Lung (tissue), 16 donors: ENCODE measurements around the gene KLHL21. TPM values are rescaled to one million over a fixed set of nuclear protein-coding genes. Genes with fewer than 3 reads are reported as not detected.
A peak's percentile ranks its signal among the peaks of the same experiment; 100 is the strongest.

Experiments used
- ATAC-seq: fragments of 200-7000 bp; cut with Tn5 transposase; one replicate; pipeline ENCODE4 v1.9.1; 2020; ENCODE audit warnings: moderate number of reproducible peaks; ENCODE audit not compliant: insufficient read depth, low FRiP score
- DNase-seq, 3 donors: peaks; one replicate each; pipeline ENCODE4 v3.0.0-alpha.2; 2013 to 2017
- H3K27ac ChIP-seq, 2 donors: one replicate each; pipeline ENCODE4 v1.5.1; 2013; ENCODE audit warnings: mild to moderate bottlenecking in 2 of 2, moderate library complexity in 2 of 2, control low read depth in 1 of 2, inconsistent platforms in 1 of 2, low read depth in 1 of 2, low read length in 1 of 2
- H3K27me3 ChIP-seq, 3 donors: one replicate each; pipeline ENCODE4 v1.5.1; 2013; ENCODE audit warnings: low read length in 2 of 3; ENCODE audit not compliant: control insufficient read depth in 3 of 3, insufficient read depth in 3 of 3
- H3K36me3 ChIP-seq, 4 donors: one replicate each; pipeline ENCODE4 v1.5.1; 2013; ENCODE audit warnings: low read length in 4 of 4, mild to moderate bottlenecking in 1 of 4, moderate library complexity in 1 of 4; ENCODE audit not compliant: control insufficient read depth in 4 of 4, insufficient read depth in 4 of 4
- H3K4me1 ChIP-seq, 5 donors: one replicate each; pipeline ENCODE4 v1.5.1; 2013; ENCODE audit warnings: low read length in 5 of 5, mild to moderate bottlenecking in 2 of 5, moderate library complexity in 1 of 5; ENCODE audit not compliant: control insufficient read depth in 5 of 5, insufficient read depth in 5 of 5
- H3K4me3 ChIP-seq: one replicate; pipeline ENCODE4 v1.5.1; 2013; ENCODE audit warnings: mild to moderate bottlenecking, control low read depth, moderate library complexity
- H3K9ac ChIP-seq, 2 donors: one replicate each; pipeline ENCODE4 v1.5.1; 2013; ENCODE audit warnings: low read length in 2 of 2, control low read depth in 1 of 2; ENCODE audit not compliant: insufficient read depth in 1 of 2
- H3K9me3 ChIP-seq, 4 donors: one replicate each; pipeline ENCODE4 v1.5.1; 2013; ENCODE audit warnings: low read length in 3 of 4, mild to moderate bottlenecking in 1 of 4, moderate library complexity in 1 of 4; ENCODE audit not compliant: control insufficient read depth in 4 of 4, insufficient read depth in 3 of 4
- CTCF ChIP-seq: IDR thresholded peaks from 2 replicates; pipeline ENCODE4 v1.5.1; 2012; ENCODE audit warnings: mild to moderate bottlenecking; ENCODE audit errors: control extremely low read depth, extremely low read depth
- WGBS, 2 donors: extraction: QIAGEN DNeasy Blood & Tissue Kit; methylation state at CpG; one replicate each; pipeline ENCODE4 v1.1.7; 2013; 5-methylcytosine and 5-hydroxymethylcytosine counted together
- long read RNA-seq, 5 donors: transcript quantifications; one replicate each; lab custom pipeline, GENCODE V29; 2026
- polyA plus RNA-seq, 2 donors: library from polyadenylated mRNA; stranded (reverse); fragments of 200-250 nt; gene quantifications; one replicate each; pipeline ENCODE4 v1.2.1, GENCODE V29; 2013
- total RNA-seq, 2 donors: library from RNA; depleted of rRNA in 1 of 2; stranded (reverse); fragments of >200 nt in 1 of 2; gene quantifications; one replicate each; pipeline ENCODE4 v1.2.1, GENCODE V29; 2014 to 2021
- donor health status: control.
- donor health status: control.
- donor health status: Bipolar disorder and iron deficiency.
- donor health status: healthy.
- donor health status: DM: yes; HTN: yes; CAD: no.

KLHL21 gene
- total RNA-seq = 10 to 100 TPM; 16.0 to 31.3 TPM
- 10 to 100 TPM in 1 of 2 donors, 1 to 10 TPM in 1; 9.2 to 23.3 TPM for polyA plus RNA-seq
- long read RNA-seq, donor 1, full-length matches to known transcripts = 7 of 7 reads
- long read RNA-seq, donor 1, partial matches to known transcripts = 0 of 7 reads
- long read RNA-seq, donor 1, other reads (novel, unspliced or antisense) = 0 of 7 reads
- long read RNA-seq, donor 2 = 0 reads
- long read RNA-seq, donor 3, full-length matches to known transcripts = 2 of 2 reads
- long read RNA-seq, donor 3, partial matches to known transcripts = 0 of 2 reads
- long read RNA-seq, donor 3, other reads (novel, unspliced or antisense) = 0 of 2 reads
- long read RNA-seq, donor 4 = 0 reads
- long read RNA-seq, donor 5, full-length matches to known transcripts = 1 of 1 reads
- long read RNA-seq, donor 5, partial matches to known transcripts = 0 of 1 reads
- long read RNA-seq, donor 5, other reads (novel, unspliced or antisense) = 0 of 1 reads

- peak; percentile 89 for ATAC-seq
- peaks cover 3 to 30% (median 16%) of the 10 kb centered on the region in 5 donors for H3K4me1 ChIP-seq
Observed at GRCh38 chr1:6602669-6603237, at the start of gene KLHL21. Gene KLHL21, minus strand, starts transcription at chr1:6602869. Its CDS starts 52 bp downstream, at chr1:6602817.

GRCh38 chr1:6651909-6652308 lies 49.2 kb upstream of the KLHL21 start:
- 93% methylated on average over 17 of the region's 17 CpGs for WGBS, 2 donors
- no peak for DNase-seq
- ATAC-seq = no peak
- H3K4me3 ChIP-seq = no peak overlapping the region
- H3K27me3 ChIP-seq = no peaks in the 10 kb centered on the region
- no peaks in the 10 kb centered on the region for H3K9me3 ChIP-seq
- H3K4me1 ChIP-seq = no peaks in the 10 kb centered on the region
- H3K27ac ChIP-seq = no peak overlapping the region
- no peak for TF ChIP-seq CTCF
- H3K9ac ChIP-seq = no peak overlapping the region
- peaks cover 8 to 28% (median 12%) of the 10 kb centered on the region in 4 donors for H3K36me3 ChIP-seq

More at GRCh38 chr1:6602669-6603237, at the start of gene KLHL21:
- DNase-seq = peak; percentile 90 to 94 (median 91)
- Histone ChIP-seq H3K9ac (peak within 1 kb of the TSS; percentile 63 to 80), H3K4me3 (peak within 1 kb of the TSS; percentile 95), H3K36me3 (peaks cover 0 to 9% (median 6%) of the 10 kb centered on the region in 4 donors), H3K27me3 (no peaks in the 10 kb centered on the region), H3K27ac (peak within 1 kb of the TSS; percentile 96 to 100), H3K9me3 (no peaks in the 10 kb centered on the region)
- WGBS, 2 donors = 0% methylated on average over 46 to 84 of the region's 84 CpGs
- TF ChIP-seq CTCF = no peak

- H3K9ac ChIP-seq = no peak overlapping the region
- H3K4me1 ChIP-seq = no peaks in the 10 kb centered on the region
- H3K9me3 ChIP-seq = no peaks in the 10 kb centered on the region
- H3K27ac ChIP-seq = no peak overlapping the region
- ATAC-seq = no peak
- DNase-seq = no peak
- peaks cover 17 to 41% (median 21%) of the 10 kb centered on the region in 4 donors for H3K36me3 ChIP-seq
- no peak for TF ChIP-seq CTCF
- 95 to 97% methylated on average over 6 of the region's 6 CpGs for WGBS, 2 donors
- no peaks in the 10 kb centered on the region for H3K27me3 ChIP-seq
- no peak overlapping the region for H3K4me3 ChIP-seq
Observed at GRCh38 chr1:6648556-6648955, 45.9 kb upstream of the KLHL21 start.
